22Rv1 (cell line): ENCODE results near the gene TMEM254.
"Not testable (repeated sequence)": the region's sequence is repeated elsewhere in the genome, so short reads cannot be mapped to it uniquely, and the experiment has no call there.

Experiments
- H3K27ac ChIP-seq: fragments of 450-650 bp; 2 replicates; pipeline ENCODE4 v1.5.1; 2017
- CTCF ChIP-seq: fragments of 450-650 bp; IDR thresholded peaks from 2 replicates; pipeline ENCODE4 v1.5.1; 2017; ENCODE audit warnings: mild to moderate bottlenecking
- ZFX ChIP-seq: fragments of 450-650 bp; IDR thresholded peaks from 2 replicates; pipeline ENCODE4 v1.6.1; 2017; ENCODE audit warnings: antibody characterized with exemption, borderline replicate concordance

Gene TMEM254

DNA sequence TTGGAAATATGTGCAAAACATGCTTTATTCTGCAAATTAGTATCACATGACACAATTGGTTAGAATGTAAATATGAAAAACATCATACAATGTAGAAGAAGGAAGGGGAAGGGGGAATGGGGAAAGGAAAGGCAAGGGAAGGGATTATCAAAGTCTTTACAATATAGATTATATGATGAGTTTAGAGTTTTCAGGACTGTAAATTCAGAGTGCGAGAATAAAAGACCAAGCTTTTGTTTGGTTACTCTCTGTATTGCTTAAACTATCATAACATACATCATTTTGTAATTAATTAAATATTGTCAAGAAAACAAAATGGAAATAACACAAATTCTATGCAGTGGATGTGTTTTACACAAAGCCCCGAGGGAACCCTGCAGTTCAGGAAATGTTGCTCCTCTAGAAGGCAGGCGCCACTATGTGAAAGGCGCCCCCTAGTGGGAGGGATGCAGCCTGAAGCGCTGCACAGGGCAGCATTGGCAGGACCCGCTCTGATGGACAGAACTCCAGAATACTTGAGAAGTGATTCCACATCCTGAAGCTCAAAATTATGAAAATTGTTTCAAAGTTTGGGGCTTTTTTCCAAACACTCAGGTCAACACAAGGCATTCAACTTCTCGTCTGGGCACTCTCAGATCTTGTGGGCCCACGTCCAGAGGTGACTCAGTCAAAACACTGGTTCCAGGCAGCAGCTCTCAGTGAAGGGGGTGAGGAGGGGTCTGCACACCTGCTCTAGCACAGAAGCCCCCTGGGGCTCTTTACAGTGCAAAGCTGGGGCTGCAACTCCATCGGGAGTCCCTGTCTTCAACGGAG is 31.6 kb upstream of the TMEM254 start:
- TF ChIP-seq CTCF (peak; percentile 97), ZFX (no peak)
- no peak overlapping the region for H3K27ac ChIP-seq

GRCh38 chr10:80050752-80051151 is 27.7 kb upstream of the TMEM254 start:
- TF ChIP-seq CTCF (no peak), ZFX (no peak)

DNA sequence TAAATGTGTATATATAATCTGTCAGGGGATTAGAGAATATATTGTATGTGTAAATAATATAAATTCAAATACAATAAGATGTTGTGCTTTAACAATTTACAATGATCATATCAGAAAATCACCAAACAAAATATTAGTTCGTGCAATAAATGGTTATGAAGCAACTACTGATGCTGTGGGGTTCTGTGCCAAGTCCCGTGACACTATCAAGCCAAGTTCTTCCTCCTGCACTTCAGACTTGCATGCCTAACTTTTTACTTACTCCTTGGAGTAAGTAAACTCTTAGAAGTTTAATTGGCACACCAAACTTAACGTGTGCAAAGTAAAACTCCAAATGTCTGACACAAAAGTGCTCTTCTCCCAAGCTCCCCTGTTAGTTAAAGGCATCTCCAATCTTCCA is 26.5 kb upstream of the TMEM254 start:
- H3K27ac ChIP-seq = no peak overlapping the region

More at GRCh38 chr10:80050752-80051151, 27.7 kb upstream of the TMEM254 start:
- H3K27ac ChIP-seq = no peak overlapping the region

GRCh38 chr10:80055760-80056159 is 22.7 kb upstream of the TMEM254 start:
- TF ChIP-seq ZFX = no peak
- no peak for TF ChIP-seq CTCF
- no peak overlapping the region for H3K27ac ChIP-seq

More for the DNA sequence above, 26.5 kb upstream of the TMEM254 start:
- no peak for TF ChIP-seq ZFX
- no peak for TF ChIP-seq CTCF

DNA sequence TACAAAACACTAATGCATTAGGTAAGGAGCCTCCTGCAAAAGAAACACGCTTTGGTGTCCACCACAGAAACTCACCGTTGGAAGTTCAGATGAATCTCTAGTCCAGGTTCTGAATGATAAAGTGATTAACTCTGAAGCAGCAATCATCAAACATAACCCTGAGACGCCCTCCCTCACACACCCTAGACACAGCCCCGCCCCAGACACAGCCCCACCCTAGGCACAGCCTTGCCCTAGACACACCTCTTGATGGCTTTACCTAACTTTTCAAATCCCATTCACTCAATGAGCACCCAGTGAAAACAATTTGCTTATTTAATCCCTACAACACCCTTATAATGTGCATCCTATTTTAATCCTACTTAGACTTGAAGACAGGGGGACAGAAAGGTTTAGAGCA is 21.3 kb upstream of the TMEM254 start:
- no peak overlapping the region for H3K27ac ChIP-seq
- TF ChIP-seq ZFX = no peak
- no peak for TF ChIP-seq CTCF

DNA sequence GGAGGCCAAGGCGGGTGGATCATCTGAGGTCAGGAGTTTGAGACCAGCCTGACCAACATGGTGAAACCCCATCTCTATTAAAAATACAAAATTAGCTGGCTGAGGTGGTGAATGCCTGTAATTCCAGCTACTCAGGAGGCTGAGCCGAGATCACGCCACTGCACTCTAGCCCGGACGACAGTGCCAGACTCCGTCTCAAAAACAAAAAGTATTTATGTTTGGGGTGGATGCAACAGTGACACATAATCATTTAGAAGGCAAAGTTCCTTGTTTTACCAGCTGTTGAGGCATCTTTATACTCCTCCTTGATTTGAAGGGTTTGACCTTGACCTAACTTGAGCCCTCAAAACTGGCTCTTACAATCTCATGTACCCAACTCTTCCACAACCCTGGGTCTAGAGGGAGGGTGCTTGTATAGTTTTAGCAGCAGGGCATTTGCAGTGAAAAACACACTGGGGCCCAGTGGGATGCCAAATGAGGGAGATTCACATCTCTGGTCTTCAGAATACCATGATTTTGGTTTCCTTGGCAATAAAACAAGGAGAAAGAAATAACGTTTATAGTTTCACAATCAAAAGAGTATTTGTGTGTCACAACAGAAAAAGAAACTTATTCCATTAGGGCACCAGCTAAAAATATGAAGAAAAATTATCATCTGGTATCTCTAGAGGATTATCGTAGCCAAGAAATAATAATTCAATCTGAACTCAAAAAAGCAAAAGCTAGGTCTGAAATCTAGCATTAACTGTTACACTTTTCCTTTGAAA is 14.2 kb upstream of the TMEM254 start:
- no peak for TF ChIP-seq ZFX
- TF ChIP-seq CTCF = no peak
- no peak overlapping the region for H3K27ac ChIP-seq

DNA sequence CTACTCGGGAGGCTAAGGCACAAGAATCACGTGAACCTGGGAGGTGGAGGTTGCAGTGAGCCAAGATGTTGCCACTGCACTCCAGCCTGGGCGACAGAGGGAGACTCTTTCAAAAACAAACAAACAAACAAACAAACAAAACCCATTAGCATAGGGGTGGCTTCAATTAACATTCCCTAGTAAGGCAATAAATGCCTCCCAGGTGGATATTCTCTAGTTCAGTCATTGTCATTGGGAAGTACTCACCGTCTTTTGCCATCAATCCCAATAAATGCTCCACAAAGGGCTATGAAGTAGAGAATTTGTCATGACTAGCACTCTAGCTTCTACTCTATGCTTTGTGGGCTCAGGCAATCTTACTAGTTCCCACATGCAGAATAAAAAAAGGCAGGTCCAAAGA is 11.7 kb upstream of the TMEM254 start:
- TF ChIP-seq ZFX = no peak
- TF ChIP-seq CTCF = no peak
- no peak overlapping the region for H3K27ac ChIP-seq

DNA sequence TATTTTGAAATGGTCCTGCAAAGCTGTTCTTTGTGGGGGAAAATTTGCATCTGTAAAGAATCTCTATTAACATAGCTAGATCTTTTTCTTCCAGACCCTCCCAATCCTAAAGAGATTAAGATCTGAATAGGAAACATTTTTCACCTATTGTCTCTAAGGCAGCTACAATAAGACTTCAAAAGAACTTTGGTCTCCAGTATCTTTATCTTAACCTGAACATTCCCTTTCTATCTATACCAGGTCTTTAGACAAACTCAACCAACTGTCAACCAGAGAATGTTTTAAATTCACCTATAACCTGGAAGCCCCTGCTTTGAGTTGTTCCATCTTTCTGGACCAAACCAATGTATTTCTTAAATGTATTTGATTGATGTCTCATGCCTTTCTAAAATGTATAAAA is 10.6 kb upstream of the TMEM254 start:
- not testable (repeated sequence) for H3K27ac ChIP-seq
